Panc1 (cell line): ENCODE results near the gene C14orf132. TPM values are rescaled to one million over a fixed set of nuclear protein-coding genes. Genes with fewer than 3 reads are reported as not detected.

Experiments
- ATAC-seq: fragments of 200-7000 bp; cut with Tn5 transposase; 2 replicates; pipeline ENCODE4 v1.9.1; 2020; ENCODE audit warnings: mild to moderate bottlenecking, moderate library complexity
- BruUV-seq: library from RNA; stranded (reverse); fragments of 400-500 nt; replicated peaks from 2 replicates; lab custom pipeline; 2021; lab: Mats Ljungman, UMichigan
- CTCF ChIA-PET: fragments of 300-600 bp; sonication (Branson Sonifier 250); formaldehyde crosslinking; loops from one replicate; lab custom pipeline; 2022; ENCODE audit warnings: antibody characterized with exemption; lab: Charles Lee
- POLR2A ChIA-PET: fragments of 300-600 bp; sonication (Branson Sonifier 250); formaldehyde crosslinking; loops from one replicate; lab custom pipeline; 2022; ENCODE audit warnings: antibody characterized with exemption; lab: Charles Lee
- DNase-seq: peaks from one replicate; pipeline ENCODE4 v3.0.0-alpha.2; 2010; ENCODE audit warnings: low read depth, low spot score
- H3K27ac ChIP-seq: 2 replicates; pipeline ENCODE4 v1.5.1; 2011; ENCODE audit warnings: mild to moderate bottlenecking, low read length, inconsistent platforms
- H3K27me3 ChIP-seq: fragments of 200-500 bp; sonication (Bioruptor generic); 2 replicates; pipeline ENCODE4 v1.6.0; 2014; ENCODE audit warnings: low read length, inconsistent platforms; ENCODE audit not compliant: control insufficient read depth, insufficient read depth
- H3K36me3 ChIP-seq: fragments of 200-500 bp; sonication (Bioruptor generic); 2 replicates; pipeline ENCODE4 v1.5.1; 2014; ENCODE audit warnings: inconsistent platforms, mild to moderate bottlenecking, low read length, moderate library complexity; ENCODE audit not compliant: control insufficient read depth, insufficient read depth
- H3K4me1 ChIP-seq: 2 replicates; pipeline ENCODE4 v1.5.1; 2011; ENCODE audit warnings: inconsistent platforms, mild to moderate bottlenecking, low read length, moderate library complexity; ENCODE audit not compliant: control insufficient read depth, insufficient read depth
- H3K4me3 ChIP-seq, 2 experiments: 2 replicates each; pipeline ENCODE4 v1.5.1; 2011 to 2012; ENCODE audit warnings: low read depth in 2 of 2, low read length in 2 of 2, mild to moderate bottlenecking in 2 of 2, inconsistent platforms in 1 of 2, moderate library complexity in 1 of 2
- H3K9me3 ChIP-seq: fragments of 200-500 bp; sonication (Bioruptor generic); 2 replicates; pipeline ENCODE4 v1.5.1; 2014; ENCODE audit warnings: low read depth, mild to moderate bottlenecking, inconsistent platforms, low read length, moderate library complexity; ENCODE audit not compliant: control insufficient read depth, insufficient read depth
- CTCF ChIP-seq: fragments of 450-650 bp; IDR thresholded peaks from 2 replicates; pipeline ENCODE4 v1.5.1; 2017; ENCODE audit warnings: mild to moderate bottlenecking
- POLR2AphosphoS5 ChIP-seq: IDR thresholded peaks from 2 replicates; pipeline ENCODE4 v1.6.1; 2012; ENCODE audit warnings: mild to moderate bottlenecking, low read depth, low read length, moderate library complexity
- SIN3A ChIP-seq: IDR thresholded peaks from 2 replicates; pipeline ENCODE4 v1.6.1; 2012; ENCODE audit warnings: low read depth, mild to moderate bottlenecking, low read length, moderate library complexity, borderline replicate concordance; ENCODE audit not compliant: insufficient read depth
- TCF7L2 ChIP-seq: IDR thresholded peaks from 2 replicates; pipeline ENCODE4 v1.6.1; 2011; ENCODE audit warnings: mild to moderate bottlenecking, low read depth, low read length, inconsistent platforms
- in situ Hi-C: cut with HindIII; loops from 2 replicates; pipeline ENCODE4 v1.10.0; 2016; ENCODE audit warnings: low sequenced_read_pairs, low pct_unique_long_range_greater_than_20kb
- intact Hi-C: fragments of 100-400 bp; cut with micrococcal nuclease; formaldehyde crosslinking; loops from one replicate; pipeline ENCODE4 v1.10.0; 2022; ENCODE audit not compliant: unreplicated experiment
- total RNA-seq: library from RNA; stranded (reverse); gene quantifications from one replicate; pipeline ENCODE4 v1.2.1, GENCODE V29; 2021; ENCODE audit not compliant: unreplicated experiment
- TF ChIP-seq, protein P1 (sequence below), 2 experiments: IDR thresholded peaks; 2 replicates each; pipeline ENCODE4 v1.6.1; 2011 to 2012; ENCODE audit warnings: low read depth in 2 of 2, control low read depth in 1 of 2, low read length in 1 of 2, mild to moderate bottlenecking in 1 of 2, moderate library complexity in 1 of 2; ENCODE audit not compliant: insufficient read depth in 1 of 2

C14orf132 gene
- total RNA-seq, 1 experiment from 2014 or later = 23.0 TPM

DNA sequence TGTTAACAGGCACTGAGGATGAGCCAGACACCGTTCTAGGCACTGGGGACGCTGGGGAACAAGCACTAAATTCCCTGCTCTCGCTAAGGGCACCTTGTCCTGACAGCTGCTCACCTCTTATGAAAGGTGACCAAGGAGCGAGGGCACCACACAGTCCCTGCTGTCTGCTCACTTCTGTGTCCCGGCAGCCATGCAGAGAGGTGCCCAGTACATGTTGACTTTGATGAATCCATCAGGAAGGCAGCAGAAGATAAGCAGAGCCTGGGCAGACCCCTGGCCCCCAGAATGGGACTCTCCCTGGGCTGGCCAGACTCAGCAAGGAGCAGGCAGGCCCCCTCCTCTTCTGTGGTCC lies 14.1 kb downstream of the C14orf132 start:
- Histone ChIP-seq H3K4me1 (no peaks in the 10 kb centered on the region; the same call in 1 of the 2 replicates), H3K27me3 (no peaks in the 10 kb centered on the region), H3K27ac (no peak overlapping the region), H3K36me3 (no peaks in the 10 kb centered on the region), H3K9me3 (no peaks in the 10 kb centered on the region), H3K4me3 (no peak overlapping the region)
- POLR2A ChIA-PET = no interaction called here
- in situ Hi-C loops (no loop called here), intact Hi-C loops (no loop called here)
- DNase-seq (no peak), ATAC-seq (no peak)
- CTCF ChIA-PET = no interaction called here
- no TSS peak for BruUV-seq
- TF ChIP-seq CTCF = no peak
- no peak for TF ChIP-seq TCF7L2

- Histone ChIP-seq H3K27ac (no peak overlapping the region), H3K27me3 (no peaks in the 10 kb centered on the region), H3K4me3 (no peak overlapping the region), H3K9me3 (no peaks in the 10 kb centered on the region), H3K4me1 (no peaks in the 10 kb centered on the region; the same call in 1 of the 2 replicates), H3K36me3 (no peaks in the 10 kb centered on the region)
- ChIA-PET POLR2A (no interaction called here), CTCF (no interaction called here)
- BruUV-seq = no TSS peak
- DNase-seq = no peak
- TF ChIP-seq CTCF = no peak
- intact Hi-C loops (no loop called here), in situ Hi-C loops (no loop called here)
- ATAC-seq = 0 out of 2 replicates have a peak, but pooled peaks have one; percentile 31
These were observed 14.6 kb downstream of the C14orf132 start for GRCh38 chr14:96053600-96054381.

GRCh38 chr14:96054661-96055060 lies 15.5 kb downstream of the C14orf132 start:
- Histone ChIP-seq H3K4me3 (no peak overlapping the region), H3K4me1 (no peaks in the 10 kb centered on the region; the same call in 1 of the 2 replicates), H3K27me3 (no peaks in the 10 kb centered on the region), H3K36me3 (no peaks in the 10 kb centered on the region), H3K27ac (no peak overlapping the region), H3K9me3 (no peaks in the 10 kb centered on the region)
- intact Hi-C loops = no loop called here
- TF ChIP-seq CTCF (no peak), SIN3A (no peak), POLR2AphosphoS5 (no peak), TCF7L2 (no peak)
- TF ChIP-seq, protein P1, sequence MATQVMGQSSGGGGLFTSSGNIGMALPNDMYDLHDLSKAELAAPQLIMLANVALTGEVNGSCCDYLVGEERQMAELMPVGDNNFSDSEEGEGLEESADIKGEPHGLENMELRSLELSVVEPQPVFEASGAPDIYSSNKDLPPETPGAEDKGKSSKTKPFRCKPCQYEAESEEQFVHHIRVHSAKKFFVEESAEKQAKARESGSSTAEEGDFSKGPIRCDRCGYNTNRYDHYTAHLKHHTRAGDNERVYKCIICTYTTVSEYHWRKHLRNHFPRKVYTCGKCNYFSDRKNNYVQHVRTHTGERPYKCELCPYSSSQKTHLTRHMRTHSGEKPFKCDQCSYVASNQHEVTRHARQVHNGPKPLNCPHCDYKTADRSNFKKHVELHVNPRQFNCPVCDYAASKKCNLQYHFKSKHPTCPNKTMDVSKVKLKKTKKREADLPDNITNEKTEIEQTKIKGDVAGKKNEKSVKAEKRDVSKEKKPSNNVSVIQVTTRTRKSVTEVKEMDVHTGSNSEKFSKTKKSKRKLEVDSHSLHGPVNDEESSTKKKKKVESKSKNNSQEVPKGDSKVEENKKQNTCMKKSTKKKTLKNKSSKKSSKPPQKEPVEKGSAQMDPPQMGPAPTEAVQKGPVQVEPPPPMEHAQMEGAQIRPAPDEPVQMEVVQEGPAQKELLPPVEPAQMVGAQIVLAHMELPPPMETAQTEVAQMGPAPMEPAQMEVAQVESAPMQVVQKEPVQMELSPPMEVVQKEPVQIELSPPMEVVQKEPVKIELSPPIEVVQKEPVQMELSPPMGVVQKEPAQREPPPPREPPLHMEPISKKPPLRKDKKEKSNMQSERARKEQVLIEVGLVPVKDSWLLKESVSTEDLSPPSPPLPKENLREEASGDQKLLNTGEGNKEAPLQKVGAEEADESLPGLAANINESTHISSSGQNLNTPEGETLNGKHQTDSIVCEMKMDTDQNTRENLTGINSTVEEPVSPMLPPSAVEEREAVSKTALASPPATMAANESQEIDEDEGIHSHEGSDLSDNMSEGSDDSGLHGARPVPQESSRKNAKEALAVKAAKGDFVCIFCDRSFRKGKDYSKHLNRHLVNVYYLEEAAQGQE (IDR thresholded peaks at IDR 0.05; ENCODE audit: insufficient read depth in 1 of 2, low read depth in 2 of 2, low read length in 1 of 2) = no peak
- no TSS peak for BruUV-seq
- no peak for ATAC-seq
- DNase-seq = no peak
- ChIA-PET CTCF (no interaction called here), POLR2A (no interaction called here)
- in situ Hi-C loops = no loop called here
